Stimulated activated memory B cell treated with anti-CD40 and anti-IgM and Interleukin-4, amounts not matched to agents 10 μg/mL and 1 μg/mL and 100 μg/mL, for 72 hours (primary cell): ENCODE data around the gene DOLK.
A peak's percentile ranks its signal among the peaks of the same experiment; 100 is the strongest.

ENCODE experiments used
- ATAC-seq: fragments of 150-1000 bp; cut with Tn5 transposase; 2 replicates; pipeline ENCODE4 v1.10.0; 2021
- H3K27ac Mint-ChIP-seq: one replicate; pipeline ENCODE4 v1.8.0; 2022; ENCODE audit warnings: mild to moderate bottlenecking, mixed read lengths
- H3K27me3 Mint-ChIP-seq: one replicate; pipeline ENCODE4 v1.8.0; 2022; ENCODE audit warnings: mixed read lengths
- H3K36me3 Mint-ChIP-seq: one replicate; pipeline ENCODE4 v1.8.0; 2022; ENCODE audit warnings: mixed read lengths
- H3K4me1 Mint-ChIP-seq: one replicate; pipeline ENCODE4 v1.8.0; 2022; ENCODE audit warnings: mixed read lengths
- H3K4me3 Mint-ChIP-seq: one replicate; pipeline ENCODE4 v1.8.0; 2022; ENCODE audit warnings: mild to moderate bottlenecking, moderate library complexity, mixed read lengths
- H3K9me3 Mint-ChIP-seq: one replicate; pipeline ENCODE4 v1.8.0; 2022; ENCODE audit warnings: mixed read lengths

The DOLK gene

GRCh38 chr9:128940946-128941755 is 6.3 kb downstream of the DOLK start:
- Mint-ChIP-seq H3K27me3 (no peaks in the 10 kb centered on the region), H3K4me1 (peaks cover 7% of the 10 kb centered on the region), H3K9me3 (no peaks in the 10 kb centered on the region), H3K4me3 (no peak overlapping the region), H3K36me3 (peaks cover 8% of the 10 kb centered on the region), H3K27ac (no peak overlapping the region)
- ATAC-seq = peak; percentile 16

GRCh38 chr9:128940271-128940921 is 7.0 kb downstream of the DOLK start:
- H3K36me3 Mint-ChIP-seq = peaks cover under 1% of the 10 kb centered on the region
- H3K27ac Mint-ChIP-seq = no peak overlapping the region
- H3K4me3 Mint-ChIP-seq = no peak overlapping the region
- no peaks in the 10 kb centered on the region for H3K9me3 Mint-ChIP-seq
- H3K4me1 Mint-ChIP-seq = no peaks in the 10 kb centered on the region
- no peak for ATAC-seq
- no peaks in the 10 kb centered on the region for H3K27me3 Mint-ChIP-seq

GRCh38 chr9:128937310-128938165 is 9.9 kb downstream of the DOLK start:
- no peak for ATAC-seq
- Mint-ChIP-seq H3K36me3 (no peaks in the 10 kb centered on the region), H3K27ac (no peak overlapping the region), H3K9me3 (no peaks in the 10 kb centered on the region), H3K27me3 (no peaks in the 10 kb centered on the region), H3K4me3 (no peak overlapping the region), H3K4me1 (no peaks in the 10 kb centered on the region)

- H3K36me3 Mint-ChIP-seq = no peaks in the 10 kb centered on the region
- no peak overlapping the region for H3K27ac Mint-ChIP-seq
- ATAC-seq = no peak
- H3K4me3 Mint-ChIP-seq = no peak overlapping the region
- no peaks in the 10 kb centered on the region for H3K27me3 Mint-ChIP-seq
- no peaks in the 10 kb centered on the region for H3K9me3 Mint-ChIP-seq
- no peaks in the 10 kb centered on the region for H3K4me1 Mint-ChIP-seq
Observed at GRCh38 chr9:128936171-128936865, 11.1 kb downstream of the DOLK start.

GRCh38 chr9:128933731-128934130 is 13.7 kb downstream of the DOLK start:
- ATAC-seq = no peak
- Mint-ChIP-seq H3K27ac (no peak overlapping the region), H3K4me1 (no peaks in the 10 kb centered on the region), H3K9me3 (no peaks in the 10 kb centered on the region), H3K36me3 (no peaks in the 10 kb centered on the region), H3K4me3 (no peak overlapping the region), H3K27me3 (no peaks in the 10 kb centered on the region)

- Mint-ChIP-seq H3K36me3 (no peaks in the 10 kb centered on the region), H3K9me3 (no peaks in the 10 kb centered on the region), H3K27me3 (no peaks in the 10 kb centered on the region), H3K4me1 (peaks cover 7% of the 10 kb centered on the region), H3K27ac (no peak overlapping the region), H3K4me3 (no peak overlapping the region)
- no peak for ATAC-seq
Observed at GRCh38 chr9:128929560-128929959, 17.8 kb downstream of the DOLK start.

- peaks cover 7% of the 10 kb centered on the region for H3K4me1 Mint-ChIP-seq
- no peaks in the 10 kb centered on the region for H3K27me3 Mint-ChIP-seq
- no peaks in the 10 kb centered on the region for H3K36me3 Mint-ChIP-seq
- no peaks in the 10 kb centered on the region for H3K9me3 Mint-ChIP-seq
- ATAC-seq = no peak
- H3K4me3 Mint-ChIP-seq = no peak overlapping the region
- H3K27ac Mint-ChIP-seq = no peak overlapping the region
Observed at GRCh38 chr9:128928624-128929023, 18.8 kb downstream of the DOLK start.

- Mint-ChIP-seq H3K9me3 (no peaks in the 10 kb centered on the region), H3K27ac (peak overlapping the region; percentile 3), H3K4me3 (no peak overlapping the region), H3K36me3 (no peaks in the 10 kb centered on the region), H3K27me3 (no peaks in the 10 kb centered on the region), H3K4me1 (peaks cover 7% of the 10 kb centered on the region)
- peak; percentile 76 for ATAC-seq
Observed at GRCh38 chr9:128927731-128928411, 19.5 kb downstream of the DOLK start.

- H3K27ac Mint-ChIP-seq = no peak overlapping the region
- ATAC-seq = no peak
- peaks cover 19% of the 10 kb centered on the region for H3K4me1 Mint-ChIP-seq
- H3K36me3 Mint-ChIP-seq = peaks cover 5% of the 10 kb centered on the region
- no peak overlapping the region for H3K4me3 Mint-ChIP-seq
- H3K9me3 Mint-ChIP-seq = no peaks in the 10 kb centered on the region
- peaks cover 9% of the 10 kb centered on the region for H3K27me3 Mint-ChIP-seq
Observed at GRCh38 chr9:128923493-128923883, 23.9 kb downstream of the DOLK start.

GRCh38 chr9:128921881-128922763 is 25.3 kb downstream of the DOLK start:
- Mint-ChIP-seq H3K4me1 (peaks cover 12% of the 10 kb centered on the region), H3K36me3 (peaks cover 17% of the 10 kb centered on the region), H3K27me3 (peaks cover 9% of the 10 kb centered on the region), H3K9me3 (no peaks in the 10 kb centered on the region), H3K27ac (peak overlapping the region; percentile 22), H3K4me3 (peak overlapping the region; percentile 21)
- ATAC-seq = no peak

- no peak for ATAC-seq
- H3K36me3 Mint-ChIP-seq = peaks cover 28% of the 10 kb centered on the region
- H3K4me1 Mint-ChIP-seq = peaks cover 12% of the 10 kb centered on the region
- peak within 1 kb of the TSS; percentile 22 for H3K27ac Mint-ChIP-seq
- no peaks in the 10 kb centered on the region for H3K9me3 Mint-ChIP-seq
- peak within 1 kb of the TSS; percentile 21 for H3K4me3 Mint-ChIP-seq
- H3K27me3 Mint-ChIP-seq = peaks cover 9% of the 10 kb centered on the region
Observed at GRCh38 chr9:128920381-128921058, 26.9 kb downstream of the DOLK start, which contains the start of gene PHYHD1. PHYHD1 (plus strand) TSS chr9:128920982; CDS start chr9:128922324, 1,342 bp downstream.

- Mint-ChIP-seq H3K36me3 (peaks cover 30% of the 10 kb centered on the region), H3K27ac (no peak overlapping the region), H3K4me1 (peaks cover 12% of the 10 kb centered on the region), H3K27me3 (peaks cover 9% of the 10 kb centered on the region), H3K4me3 (no peak overlapping the region), H3K9me3 (no peaks in the 10 kb centered on the region)
- ATAC-seq = no peak
Observed at GRCh38 chr9:128919402-128920089, 27.9 kb downstream of the DOLK start.

GRCh38 chr9:128918921-128919320 is 28.5 kb downstream of the DOLK start:
- peaks cover 12% of the 10 kb centered on the region for H3K4me1 Mint-ChIP-seq
- peaks cover 9% of the 10 kb centered on the region for H3K27me3 Mint-ChIP-seq
- H3K4me3 Mint-ChIP-seq = no peak overlapping the region
- no peaks in the 10 kb centered on the region for H3K9me3 Mint-ChIP-seq
- no peak overlapping the region for H3K27ac Mint-ChIP-seq
- peaks cover 30% of the 10 kb centered on the region for H3K36me3 Mint-ChIP-seq
- ATAC-seq = no peak
